Heart left ventricle (tissue), 16 donors: ENCODE data around the gene VWA2. TPM values are rescaled to one million over a fixed set of nuclear protein-coding genes. Genes with fewer than 3 reads are reported as not detected.

Experiments used
- ATAC-seq, 4 donors: fragments of 200-7000 bp; cut with Tn5 transposase; one replicate each; pipeline ENCODE4 v1.9.1; 2020 to 2022; ENCODE audit warnings: moderate library complexity in 4 of 4, mild to moderate bottlenecking in 3 of 4, moderate number of reproducible peaks in 1 of 4
- DNase-seq, 5 donors: peaks; one replicate each; pipeline ENCODE4 v3.0.0-alpha.2; 2020
- H3K27ac ChIP-seq, 12 donors: fragments of 200-600 bp; sonication (generic) in 4 of 12; one replicate each; pipeline versions ENCODE4 v1.5.0 to v1.8.0; 2016 to 2022; ENCODE audit warnings: mild to moderate bottlenecking in 2 of 12
- H3K27me3 ChIP-seq, 9 donors: fragments of 200-600 bp; sonication (generic) in 2 of 9; one replicate each; pipeline versions ENCODE4 v1.5.1 to v1.8.0; 2016 to 2022; ENCODE audit warnings: mild to moderate bottlenecking in 3 of 9
- H3K36me3 ChIP-seq, 9 donors: fragments of 200-600 bp; sonication (generic) in 2 of 9; one replicate each; pipeline versions ENCODE4 v1.5.0 to v1.8.0; 2018 to 2022; ENCODE audit warnings: mild to moderate bottlenecking in 2 of 9
- H3K4me1 ChIP-seq, 12 donors: fragments of 200-600 bp; sonication (generic) in 4 of 12; one replicate each; pipeline versions ENCODE4 v1.5.0 to v1.8.0; 2016 to 2022; ENCODE audit warnings: mild to moderate bottlenecking in 3 of 12
- H3K4me3 ChIP-seq, 12 donors: fragments of 200-600 bp; sonication (generic) in 4 of 12; one replicate each; pipeline versions ENCODE4 v1.5.0 to v1.8.0; 2017 to 2022; ENCODE audit warnings: mild to moderate bottlenecking in 9 of 12, moderate library complexity in 4 of 12
- H3K9me3 ChIP-seq, 12 donors: fragments of 200-600 bp; sonication (generic) in 4 of 12; one replicate each; pipeline versions ENCODE4 v1.5.0 to v1.8.0; 2016 to 2022; ENCODE audit warnings: mild to moderate bottlenecking in 1 of 12
- CTCF ChIP-seq, 12 donors: fragments of 200-600 bp; sonication (generic) in 4 of 12; IDR thresholded peaks; one replicate each; pipeline versions ENCODE4 v1.5.0 to v1.8.0; 2018 to 2022; ENCODE audit warnings: antibody characterized with exemption in 12 of 12, mild to moderate bottlenecking in 5 of 12
- POLR2A ChIP-seq, 2 donors: fragments of 450-650 bp; IDR thresholded peaks; one replicate each; pipeline ENCODE4 v1.6.1; 2017; ENCODE audit warnings: antibody characterized with exemption in 2 of 2, mild to moderate bottlenecking in 2 of 2, moderate library complexity in 2 of 2
- WGBS, 4 donors: extraction: QIAGEN DNeasy Blood & Tissue Kit in 2 of 4; methylation state at CpG; one replicate each; pipeline versions ENCODE4 v1.1.5 to v1.1.7; 2013 to 2018; 5-methylcytosine and 5-hydroxymethylcytosine counted together
- intact Hi-C, 10 donors: fragments of 100-400 bp; cut with DNase I; formaldehyde crosslinking; loops; one replicate each; pipeline versions ENCODE4 v1.11.1 to v1.14.2; 2022
- polyA plus RNA-seq, 2 donors: library from polyadenylated mRNA; stranded (reverse); fragments of 200-250 nt; gene quantifications; one replicate each; pipeline ENCODE4 v1.2.3, GENCODE V29; 2013
- total RNA-seq, 9 donors: library from RNA; depleted of rRNA in 2 of 9; stranded (reverse); fragments of >200 nt in 2 of 9; fragmentation: NEBNext Ultra II Directional in 3 of 9; extraction: Animal tissue kit (Norgen Biotek cat#: 25700) in 3 of 9; gene quantifications; one replicate each; pipeline versions ENCODE4 v1.1.0 to v1.2.4, GENCODE V29; 2016 to 2023
- donor health status: ischemic (EF 13 %, LVEDD 7.1; RV severe dilation, severe dysfunction).
- donor health status: healthy with polysubstance abuse.
- donor health status: DM: no; HTN: yes; CAD: no.
- donor health status: DM: no; HTN: no; CAD: no.
- donor health status: ischemic (EF 25% LVEDD 6.9; RV normal size, moderate dysfunction).
- donor health status: ischemic (EF 25% LVEDD 5.7; RV mildly dilated, moderate dysfunction).
- donor health status: healthy.
- donor health status: DM: yes; HTN: yes; CAD: no.
- donor health status: ischemic (EF 35%, LVEDD 5.7; RV mildly dilated, moderate dysfunction).
- donor health status: nonischemic (EF 11% LVEDD 7.7; RV severe dilation, severe dysfunction).
- donor health status: DM: yes; HTN: yes; CAD: no.
- donor health status: PGD.
- donor health status: ischemic (EF 29% LVEDD 5.4; RV normal size, mild dysfunction).
- donor health status: nonischemic (EF 23%, LVEDD 6.1; RV moderate dilation, normal function).

The VWA2 gene
- total and polyA plus RNA-seq, 11 donors = 0.03 to 0.41 TPM; not detected in 9

GRCh38 chr10:114283535-114284234, 44.6 kb downstream of the VWA2 start:
- H3K27me3 ChIP-seq = no peaks in the 10 kb centered on the region
- DNase-seq = no peak
- intact Hi-C loops = no loop called here
- no peak overlapping the region for H3K4me3 ChIP-seq
- no peaks in the 10 kb centered on the region for H3K36me3 ChIP-seq
- 80 to 87% (median 85%) methylated on average over 6 of the region's 6 CpGs for WGBS, 4 donors
- TF ChIP-seq CTCF (IDR thresholded peaks at IDR 0.05) (no peak), POLR2A (IDR thresholded peaks at IDR 0.05) (no peak)
- no peaks in the 10 kb centered on the region for H3K9me3 ChIP-seq
- peak in 2 of 4 donors; percentile 35 to 38 for ATAC-seq
- H3K4me1 ChIP-seq = peaks cover 0 to 15% (median under 1%) of the 10 kb centered on the region in 12 donors
- H3K27ac ChIP-seq = no peak overlapping the region

- H3K4me1 ChIP-seq = peaks cover 0 to 22% (median 3%) of the 10 kb centered on the region in 12 donors
- no peaks in the 10 kb centered on the region for H3K9me3 ChIP-seq
- H3K27ac ChIP-seq = no peak overlapping the region
- ATAC-seq (no peak), DNase-seq (peak in 1 of 5 donors; percentile 43)
- no peak overlapping the region for H3K4me3 ChIP-seq
- no peaks in the 10 kb centered on the region for H3K36me3 ChIP-seq
- 67 to 86% (median 81%) methylated on average over 7 to 13 of the region's 13 CpGs for WGBS, 4 donors
- no peaks in the 10 kb centered on the region for H3K27me3 ChIP-seq
- TF ChIP-seq CTCF (IDR thresholded peaks at IDR 0.05) = no peak
- TF ChIP-seq POLR2A (IDR thresholded peaks at IDR 0.05) = no peak
- intact Hi-C loops = no loop called here
These were observed 45.5 kb downstream of the VWA2 start for GRCh38 chr10:114284346-114285071.

GRCh38 chr10:114285961-114286441, 46.9 kb downstream of the VWA2 start:
- intact Hi-C loops = no loop called here
- Histone ChIP-seq H3K36me3 (no peaks in the 10 kb centered on the region), H3K9me3 (no peaks in the 10 kb centered on the region), H3K4me3 (no peak overlapping the region), H3K27me3 (no peaks in the 10 kb centered on the region), H3K4me1 (peaks cover 0 to 22% (median 3%) of the 10 kb centered on the region in 12 donors), H3K27ac (no peak overlapping the region)
- TF ChIP-seq CTCF (IDR thresholded peaks at IDR 0.05) = no peak
- TF ChIP-seq POLR2A (IDR thresholded peaks at IDR 0.05) = no peak
- DNase-seq (peak in 1 of 5 donors; percentile 61), ATAC-seq (peak in 1 of 4 donors; percentile 8)
- 86 to 91% (median 90%) methylated on average over 17 to 31 of the region's 31 CpGs; no CpG with 5 or more reads in 1 of the 4 donors for WGBS, 4 donors

- Histone ChIP-seq H3K36me3 (no peaks in the 10 kb centered on the region), H3K4me3 (no peak overlapping the region), H3K27me3 (no peaks in the 10 kb centered on the region), H3K4me1 (peaks cover 0 to 22% (median 3%) of the 10 kb centered on the region in 12 donors), H3K9me3 (no peaks in the 10 kb centered on the region), H3K27ac (no peak overlapping the region)
- intact Hi-C loops = no loop called here
- DNase-seq = peak in 1 of 5 donors; percentile 42
- TF ChIP-seq POLR2A (IDR thresholded peaks at IDR 0.05) (no peak), CTCF (IDR thresholded peaks at IDR 0.05) (no peak)
- WGBS, 4 donors = 56 to 68% (median 65%) methylated on average over 8 of the region's 8 CpGs
- ATAC-seq = no peak
These were observed 47.9 kb downstream of the VWA2 start for GRCh38 chr10:114286921-114287320.
